Measurements from ENCODE around the gene AKAP12.

Gene AKAP12

DNA sequence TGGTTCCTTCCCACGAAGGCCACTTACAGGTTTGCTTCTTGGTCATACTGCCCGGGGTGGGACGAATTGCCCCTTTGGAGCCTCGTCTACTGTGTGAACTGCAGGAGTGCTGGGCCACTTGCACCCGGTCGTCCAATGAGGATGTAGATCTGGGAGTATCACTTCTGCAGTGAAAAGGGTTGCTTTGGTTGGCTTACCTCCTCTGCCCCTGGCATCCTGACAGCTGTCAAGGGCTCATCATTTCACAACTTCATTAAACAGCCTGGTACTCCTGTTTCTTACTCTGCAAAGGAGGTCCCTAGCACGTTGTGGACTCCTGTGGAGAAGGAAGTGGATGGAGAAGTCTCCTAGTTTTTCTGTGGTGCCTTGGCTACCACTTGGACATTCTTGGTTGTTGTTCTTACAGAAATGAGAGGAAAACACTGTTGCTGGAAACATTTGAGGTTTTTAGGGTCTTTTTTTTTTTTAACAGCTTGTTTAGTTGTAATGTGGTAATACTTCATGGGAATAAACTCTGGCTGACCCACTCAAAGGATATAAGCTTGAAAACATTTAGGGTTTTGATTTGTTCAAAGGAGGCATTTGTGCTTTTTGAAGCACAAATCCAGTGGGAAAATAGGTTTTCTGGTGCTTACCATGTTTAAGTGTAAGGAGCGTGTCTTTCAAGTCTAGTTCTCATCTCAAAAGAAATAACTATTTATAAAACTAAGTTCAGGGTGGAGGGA is 60.7 kb downstream of the AKAP12 start:
- Histone ChIP-seq H3K4me3 (ENCODE audit: low read depth, low read length) (no peak overlapping the region), H3K27ac (no peak overlapping the region), H3K9me3 (ENCODE audit: severe bottlenecking) (no peaks in the 10 kb centered on the region), H3K36me3 (no peaks in the 10 kb centered on the region), H3K27me3 (ENCODE audit: insufficient read depth, low read depth, severe bottlenecking) (no peaks in the 10 kb centered on the region)
- TF ChIP-seq, protein P1, sequence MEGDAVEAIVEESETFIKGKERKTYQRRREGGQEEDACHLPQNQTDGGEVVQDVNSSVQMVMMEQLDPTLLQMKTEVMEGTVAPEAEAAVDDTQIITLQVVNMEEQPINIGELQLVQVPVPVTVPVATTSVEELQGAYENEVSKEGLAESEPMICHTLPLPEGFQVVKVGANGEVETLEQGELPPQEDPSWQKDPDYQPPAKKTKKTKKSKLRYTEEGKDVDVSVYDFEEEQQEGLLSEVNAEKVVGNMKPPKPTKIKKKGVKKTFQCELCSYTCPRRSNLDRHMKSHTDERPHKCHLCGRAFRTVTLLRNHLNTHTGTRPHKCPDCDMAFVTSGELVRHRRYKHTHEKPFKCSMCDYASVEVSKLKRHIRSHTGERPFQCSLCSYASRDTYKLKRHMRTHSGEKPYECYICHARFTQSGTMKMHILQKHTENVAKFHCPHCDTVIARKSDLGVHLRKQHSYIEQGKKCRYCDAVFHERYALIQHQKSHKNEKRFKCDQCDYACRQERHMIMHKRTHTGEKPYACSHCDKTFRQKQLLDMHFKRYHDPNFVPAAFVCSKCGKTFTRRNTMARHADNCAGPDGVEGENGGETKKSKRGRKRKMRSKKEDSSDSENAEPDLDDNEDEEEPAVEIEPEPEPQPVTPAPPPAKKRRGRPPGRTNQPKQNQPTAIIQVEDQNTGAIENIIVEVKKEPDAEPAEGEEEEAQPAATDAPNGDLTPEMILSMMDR (IDR thresholded peaks at IDR 0.05; ENCODE audit: low read depth, low read length) = no peak
- DNase-seq = no peak

GRCh38 chr6:151301547-151301946 is 61.8 kb downstream of the AKAP12 start:
- Histone ChIP-seq H3K36me3 (no peaks in the 10 kb centered on the region), H3K27me3 (ENCODE audit: insufficient read depth, low read depth, severe bottlenecking) (no peaks in the 10 kb centered on the region), H3K4me3 (ENCODE audit: low read depth, low read length) (no peak overlapping the region), H3K27ac (no peak overlapping the region), H3K9me3 (ENCODE audit: severe bottlenecking) (no peaks in the 10 kb centered on the region)
- no peak for DNase-seq
- TF ChIP-seq, protein P1 (IDR thresholded peaks at IDR 0.05; ENCODE audit: low read depth, low read length) = no peak

DNA sequence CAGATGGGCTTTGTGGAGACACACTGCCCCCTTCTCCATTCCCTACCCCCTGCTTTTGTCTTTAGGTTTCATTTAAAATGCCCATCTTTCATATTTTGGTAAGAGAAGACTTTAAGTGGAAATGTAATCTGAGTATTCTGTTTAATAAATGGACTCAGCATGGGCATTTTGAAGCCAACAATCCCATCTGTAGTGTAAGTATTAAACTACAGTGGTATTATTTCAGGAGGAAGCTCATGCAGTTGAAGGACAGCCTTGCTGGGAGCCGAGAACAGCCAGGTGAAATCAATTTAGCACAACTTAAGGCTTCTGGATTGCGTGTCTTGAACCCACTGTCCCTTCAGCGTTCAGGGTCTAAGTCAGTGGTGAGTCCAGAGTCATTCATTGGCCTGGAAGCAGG is 63.5 kb downstream of the AKAP12 start:
- Histone ChIP-seq H3K4me3 (ENCODE audit: low read depth, low read length) (no peak overlapping the region), H3K27me3 (ENCODE audit: insufficient read depth, low read depth, severe bottlenecking) (no peaks in the 10 kb centered on the region), H3K9me3 (ENCODE audit: severe bottlenecking) (no peaks in the 10 kb centered on the region), H3K27ac (no peak overlapping the region), H3K36me3 (no peaks in the 10 kb centered on the region)
- DNase-seq = no peak
- TF ChIP-seq, protein P1 (IDR thresholded peaks at IDR 0.05; ENCODE audit: low read depth, low read length) = no peak

DNA sequence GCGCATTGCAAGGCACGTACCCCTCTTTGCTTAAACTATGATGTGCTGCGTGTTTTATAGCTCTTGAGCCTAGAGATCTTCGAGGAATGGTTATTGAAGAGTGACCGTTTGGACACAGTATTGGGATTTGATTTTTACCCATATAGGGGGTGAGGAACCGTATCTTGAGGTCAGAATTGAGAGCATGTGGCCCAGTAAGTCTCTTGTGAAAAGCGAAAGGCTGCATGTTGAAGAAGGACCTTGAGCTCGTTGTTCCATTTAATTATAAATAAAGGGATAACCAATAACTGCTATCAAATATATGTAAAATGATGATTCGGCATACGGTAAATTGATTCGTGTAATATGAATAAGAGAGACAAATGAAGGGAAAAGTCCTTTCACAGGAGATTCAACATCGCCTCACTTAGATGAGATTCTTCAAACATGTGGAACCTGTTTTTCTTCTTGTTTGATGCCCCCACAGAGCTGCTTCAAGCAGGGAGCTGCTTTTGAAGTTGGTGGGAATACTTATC is 66.6 kb downstream of the AKAP12 start:
- H3K27me3 ChIP-seq (ENCODE audit: insufficient read depth, low read depth, severe bottlenecking) = no peaks in the 10 kb centered on the region
- TF ChIP-seq, protein P1 (IDR thresholded peaks at IDR 0.05; ENCODE audit: low read depth, low read length) = no peak
- H3K9me3 ChIP-seq (ENCODE audit: severe bottlenecking) = no peaks in the 10 kb centered on the region
- H3K4me3 ChIP-seq (ENCODE audit: low read depth, low read length) = no peak overlapping the region
- DNase-seq = no peak
- no peaks in the 10 kb centered on the region; the same call in 1 of the 2 replicates for H3K36me3 ChIP-seq
- H3K27ac ChIP-seq = no peak overlapping the region

GRCh38 chr6:151307501-151307900 is 67.7 kb downstream of the AKAP12 start:
- H3K36me3 ChIP-seq = no peaks in the 10 kb centered on the region; the same call in 1 of the 2 replicates
- H3K4me3 ChIP-seq (ENCODE audit: low read depth, low read length) = no peak overlapping the region
- no peaks in the 10 kb centered on the region for H3K9me3 ChIP-seq (ENCODE audit: severe bottlenecking)
- H3K27ac ChIP-seq = no peak overlapping the region
- no peak for DNase-seq
- TF ChIP-seq, protein P1 (IDR thresholded peaks at IDR 0.05; ENCODE audit: low read depth, low read length) = no peak
- no peaks in the 10 kb centered on the region for H3K27me3 ChIP-seq (ENCODE audit: insufficient read depth, low read depth, severe bottlenecking)

Measured in WERI-Rb-1 (cell line).